Suprapubic skin (tissue), 4 donors: ENCODE results near the gene MTREX. TPM values are rescaled to one million over a fixed set of nuclear protein-coding genes. Genes with fewer than 3 reads are reported as not detected.
A peak's percentile ranks its signal among the peaks of the same experiment; 100 is the strongest.

Experiments
- DNase-seq, 2 donors: peaks; one replicate each; pipeline ENCODE4 v3.0.0-alpha.2; 2019; ENCODE audit warnings: low spot score in 2 of 2
- H3K27ac ChIP-seq: fragments of 200-600 bp; sonication (generic); one replicate; pipeline ENCODE4 v1.5.1; 2019
- H3K27me3 ChIP-seq: fragments of 200-600 bp; sonication (generic); one replicate; pipeline ENCODE4 v1.5.1; 2019
- H3K36me3 ChIP-seq: fragments of 200-600 bp; sonication (generic); one replicate; pipeline ENCODE4 v1.5.1; 2019
- H3K4me1 ChIP-seq: fragments of 200-600 bp; sonication (generic); one replicate; pipeline ENCODE4 v1.5.1; 2019
- H3K4me3 ChIP-seq: fragments of 200-600 bp; sonication (generic); one replicate; pipeline ENCODE4 v1.5.1; 2019; ENCODE audit warnings: mild to moderate bottlenecking
- H3K9me3 ChIP-seq: fragments of 200-600 bp; sonication (generic); one replicate; pipeline ENCODE4 v1.5.1; 2019
- EP300 ChIP-seq: sonication (generic); formaldehyde crosslinking; IDR thresholded peaks from one replicate; pipeline ENCODE4 v1.6.1; 2017; ENCODE audit warnings: antibody characterized with exemption
- POLR2A ChIP-seq, 2 donors: fragments of 450-650 bp; IDR thresholded peaks; one replicate each; pipeline ENCODE4 v1.6.1; 2017; ENCODE audit warnings: antibody characterized with exemption in 2 of 2, mild to moderate bottlenecking in 2 of 2, moderate library complexity in 2 of 2
- POLR2AphosphoS5 ChIP-seq, 3 donors: sonication (generic); formaldehyde crosslinking; IDR thresholded peaks; one replicate each; pipeline ENCODE4 v1.6.1; 2017; ENCODE audit warnings: antibody characterized with exemption in 3 of 3
- WGBS: methylation state at CpG from one replicate; pipeline ENCODE4 v1.1.5; 2018; 5-methylcytosine and 5-hydroxymethylcytosine counted together
- total RNA-seq, 4 donors: library from RNA; depleted of rRNA; stranded (reverse); fragments of >200 nt; gene quantifications; one replicate each; pipeline ENCODE4 v1.1.0, GENCODE V29; 2016
- TF ChIP-seq, protein P1 (sequence below), 2 donors: fragments of 200-600 bp in 1 of 2; fragments of 450-650 bp in 1 of 2; sonication (generic) in 1 of 2; IDR thresholded peaks; one replicate each; pipeline ENCODE4 v1.5.1; 2016 to 2019; ENCODE audit warnings: antibody characterized with exemption in 2 of 2, mild to moderate bottlenecking in 1 of 2, moderate library complexity in 1 of 2

MTREX gene
- total RNA-seq, 4 donors from 2014 or later: 50.0 to 131 (median 70.8) TPM

DNA sequence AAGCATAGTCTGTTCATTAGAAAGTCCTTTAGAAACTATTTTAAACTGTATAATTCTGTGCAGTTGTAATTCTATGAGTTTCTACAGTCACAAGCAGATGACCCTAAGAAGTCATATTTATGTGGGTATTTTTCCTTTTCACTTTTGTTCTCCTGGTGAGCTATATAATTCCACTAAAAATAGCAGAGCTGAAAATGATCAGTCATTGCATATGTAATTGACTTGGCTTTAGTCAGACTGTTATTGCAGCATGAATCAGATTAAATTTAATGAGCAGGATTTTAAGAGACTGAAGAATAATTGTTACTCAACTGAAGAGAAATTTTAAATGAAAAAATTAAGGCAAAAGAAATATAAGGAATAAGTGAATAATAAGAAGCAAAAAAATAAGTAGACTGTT lies 108.5 kb downstream of the MTREX start:
- Histone ChIP-seq H3K27ac (no peak overlapping the region), H3K9me3 (no peaks in the 10 kb centered on the region), H3K27me3 (no peaks in the 10 kb centered on the region), H3K36me3 (peaks cover 25% of the 10 kb centered on the region), H3K4me3 (no peak overlapping the region), H3K4me1 (peaks cover 21% of the 10 kb centered on the region)
- TF ChIP-seq, protein P1, sequence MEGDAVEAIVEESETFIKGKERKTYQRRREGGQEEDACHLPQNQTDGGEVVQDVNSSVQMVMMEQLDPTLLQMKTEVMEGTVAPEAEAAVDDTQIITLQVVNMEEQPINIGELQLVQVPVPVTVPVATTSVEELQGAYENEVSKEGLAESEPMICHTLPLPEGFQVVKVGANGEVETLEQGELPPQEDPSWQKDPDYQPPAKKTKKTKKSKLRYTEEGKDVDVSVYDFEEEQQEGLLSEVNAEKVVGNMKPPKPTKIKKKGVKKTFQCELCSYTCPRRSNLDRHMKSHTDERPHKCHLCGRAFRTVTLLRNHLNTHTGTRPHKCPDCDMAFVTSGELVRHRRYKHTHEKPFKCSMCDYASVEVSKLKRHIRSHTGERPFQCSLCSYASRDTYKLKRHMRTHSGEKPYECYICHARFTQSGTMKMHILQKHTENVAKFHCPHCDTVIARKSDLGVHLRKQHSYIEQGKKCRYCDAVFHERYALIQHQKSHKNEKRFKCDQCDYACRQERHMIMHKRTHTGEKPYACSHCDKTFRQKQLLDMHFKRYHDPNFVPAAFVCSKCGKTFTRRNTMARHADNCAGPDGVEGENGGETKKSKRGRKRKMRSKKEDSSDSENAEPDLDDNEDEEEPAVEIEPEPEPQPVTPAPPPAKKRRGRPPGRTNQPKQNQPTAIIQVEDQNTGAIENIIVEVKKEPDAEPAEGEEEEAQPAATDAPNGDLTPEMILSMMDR (IDR thresholded peaks at IDR 0.05): no peak
- no peak for TF ChIP-seq POLR2AphosphoS5 (IDR thresholded peaks at IDR 0.05)
- DNase-seq: no peak

DNA sequence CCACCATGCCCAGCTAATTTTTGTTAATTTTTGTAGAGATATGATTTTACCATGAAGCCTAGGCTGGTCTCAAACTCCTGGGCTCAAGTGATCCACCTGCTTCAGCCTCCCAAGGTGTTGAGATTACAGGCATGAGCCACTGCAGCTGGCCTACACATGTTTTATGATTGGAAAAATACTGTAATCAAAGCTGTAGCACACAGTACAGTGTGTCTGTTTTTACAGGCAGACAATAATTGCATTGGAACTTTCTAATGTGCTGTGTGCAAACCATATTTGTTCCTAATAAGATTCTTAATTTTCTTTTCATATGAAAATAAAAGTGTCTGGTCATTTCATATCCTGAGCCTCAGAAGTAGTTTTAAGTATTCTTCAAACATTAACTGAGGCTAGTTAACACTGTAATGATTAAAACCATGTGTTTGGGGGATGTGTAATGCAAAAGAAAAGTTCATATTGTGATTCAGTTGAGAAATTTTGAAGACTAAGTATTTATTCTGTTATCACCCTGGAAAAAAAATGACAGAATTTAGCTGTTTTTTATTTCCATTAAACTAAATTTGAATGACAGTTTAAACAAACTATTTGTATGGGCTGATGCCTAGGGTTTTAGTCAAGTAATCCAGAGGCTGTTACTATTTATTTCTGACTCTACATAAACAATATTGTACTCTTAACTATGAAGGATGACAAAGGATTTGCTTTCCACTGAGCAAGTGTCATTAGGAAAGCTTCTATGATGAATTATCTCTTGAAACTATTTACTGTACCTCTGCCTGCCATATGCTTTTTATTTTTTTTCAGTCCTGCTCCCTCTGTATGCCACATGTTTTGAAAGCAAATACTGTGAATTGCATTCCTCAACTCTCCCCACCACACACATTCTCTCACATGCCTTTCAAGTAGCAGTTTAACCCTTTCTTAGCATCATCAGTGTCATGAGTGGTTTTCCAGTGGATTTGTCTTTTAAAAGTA lies 111.5 kb downstream of the MTREX start:
- Histone ChIP-seq H3K27me3 (no peaks in the 10 kb centered on the region), H3K4me3 (no peak overlapping the region), H3K4me1 (peaks cover 31% of the 10 kb centered on the region), H3K27ac (peak overlapping the region; percentile 14), H3K36me3 (peaks cover 51% of the 10 kb centered on the region), H3K9me3 (no peaks in the 10 kb centered on the region)
- TF ChIP-seq EP300: no peak
- TF ChIP-seq POLR2AphosphoS5 (IDR thresholded peaks at IDR 0.05): no peak
- TF ChIP-seq, protein P1 (IDR thresholded peaks at IDR 0.05): no peak
- no peak for TF ChIP-seq POLR2A (IDR thresholded peaks at IDR 0.05)
- DNase-seq: no peak

DNA sequence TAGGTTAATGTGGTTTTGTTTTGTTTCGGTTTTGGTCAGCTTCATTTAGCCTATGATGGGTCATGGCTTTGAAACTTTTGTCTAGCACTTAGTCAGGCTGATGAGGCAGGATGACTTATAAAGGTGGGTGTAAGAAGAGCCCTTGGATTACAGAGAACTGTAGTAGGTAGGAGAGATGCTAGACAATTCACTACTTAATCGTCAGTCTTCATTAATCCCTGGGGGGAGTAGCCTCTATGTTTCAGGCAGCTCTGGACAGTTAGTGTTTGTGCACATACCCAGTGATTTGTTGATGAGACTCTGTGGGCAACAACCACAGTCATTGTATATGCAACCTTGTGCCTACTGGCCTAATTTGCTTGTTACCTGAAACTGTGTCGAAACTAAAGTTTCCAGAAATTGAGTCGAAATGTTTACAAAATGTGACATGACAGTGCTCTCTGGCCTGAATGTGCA lies 113.3 kb downstream of the MTREX start:
- no peak overlapping the region for H3K4me3 ChIP-seq
- H3K27ac ChIP-seq: peak overlapping the region; percentile 2
- DNase-seq: no peak
- peaks cover 31% of the 10 kb centered on the region for H3K4me1 ChIP-seq
- H3K9me3 ChIP-seq: no peaks in the 10 kb centered on the region
- TF ChIP-seq POLR2AphosphoS5 (IDR thresholded peaks at IDR 0.05) (no peak), EP300 (no peak), POLR2A (IDR thresholded peaks at IDR 0.05) (no peak)
- TF ChIP-seq, protein P1 (IDR thresholded peaks at IDR 0.05): no peak
- H3K27me3 ChIP-seq: no peaks in the 10 kb centered on the region
- peaks cover 64% of the 10 kb centered on the region for H3K36me3 ChIP-seq
- whole genome bisulfite sequencing: 81% methylated on average over 4 of the region's 4 CpGs

DNA sequence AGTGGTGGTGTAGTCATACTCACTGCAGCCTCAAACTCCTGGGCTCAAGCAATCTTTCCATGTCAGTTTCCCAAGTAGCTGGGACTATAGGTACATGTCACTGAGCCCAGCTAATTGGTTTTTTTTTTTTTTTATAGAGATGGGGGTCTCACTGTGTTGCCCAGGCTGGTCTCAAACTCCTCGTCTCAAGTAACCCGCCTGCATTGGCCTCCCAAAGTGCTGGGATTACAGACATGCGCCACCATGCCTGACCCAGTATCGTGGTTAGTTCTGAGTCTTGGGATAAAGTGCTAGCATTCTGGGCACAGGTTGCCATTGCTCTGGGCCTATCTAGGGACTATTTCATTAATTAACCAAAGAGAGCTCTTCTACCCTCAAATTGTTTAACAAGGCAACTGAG lies 118.7 kb downstream of the MTREX start:
- peaks cover 67% of the 10 kb centered on the region for H3K36me3 ChIP-seq
- H3K4me3 ChIP-seq: no peak overlapping the region
- WGBS: 97% methylated on average over 4 of the region's 4 CpGs
- DNase-seq: no peak
- H3K9me3 ChIP-seq: no peaks in the 10 kb centered on the region
- H3K4me1 ChIP-seq: peaks cover 13% of the 10 kb centered on the region
- no peaks in the 10 kb centered on the region for H3K27me3 ChIP-seq
- TF ChIP-seq POLR2A (IDR thresholded peaks at IDR 0.05) (no peak), POLR2AphosphoS5 (IDR thresholded peaks at IDR 0.05) (no peak), EP300 (no peak)
- TF ChIP-seq, protein P1 (IDR thresholded peaks at IDR 0.05): no peak
- H3K27ac ChIP-seq: no peak overlapping the region

DNA sequence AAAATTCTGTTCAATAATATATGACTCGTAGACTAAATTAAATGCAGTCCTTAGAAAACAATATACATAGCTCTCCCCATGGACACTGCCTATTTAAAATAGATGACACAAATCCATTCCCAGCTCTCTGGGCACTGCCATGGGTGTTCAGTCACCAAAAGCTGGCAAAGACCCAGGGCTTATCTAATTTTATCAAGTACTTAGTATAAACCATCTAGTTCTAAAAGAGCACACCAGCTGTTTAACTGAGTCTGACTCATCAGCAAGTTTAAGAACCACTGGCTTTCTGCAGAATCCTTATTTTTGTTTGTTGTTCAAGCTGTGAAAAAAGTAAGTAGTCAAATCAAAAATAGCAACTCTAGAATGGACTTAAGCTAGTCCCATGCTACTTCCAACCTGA lies 119.4 kb downstream of the MTREX start:
- Histone ChIP-seq H3K4me1 (peaks cover 6% of the 10 kb centered on the region), H3K36me3 (peaks cover 60% of the 10 kb centered on the region), H3K4me3 (no peak overlapping the region), H3K27ac (no peak overlapping the region), H3K27me3 (no peaks in the 10 kb centered on the region), H3K9me3 (no peaks in the 10 kb centered on the region)
- WGBS: 86% methylated on average over 1 of the region's 1 CpG
- no peak for TF ChIP-seq EP300
- TF ChIP-seq, protein P1 (IDR thresholded peaks at IDR 0.05): no peak
- no peak for TF ChIP-seq POLR2A (IDR thresholded peaks at IDR 0.05)
- no peak for TF ChIP-seq POLR2AphosphoS5 (IDR thresholded peaks at IDR 0.05)
- no peak for DNase-seq
